Activated T-helper 9 cell treated with anti-CD3 and anti-CD28 coated beads, Interleukin-2, amount 50 U/mL, for 16 hours (primary cell): ENCODE measurements around the gene PRSS3.
"Not testable (repeated sequence)": the region's sequence is repeated elsewhere in the genome, so short reads cannot be mapped to it uniquely, and the experiment has no call there.

Experiments
- DNase-seq: peaks from one replicate; pipeline ENCODE4 v3.0.0-alpha.2; 2020; ENCODE audit warnings: low read depth

PRSS3 gene

GRCh38 chr9:33786681-33787080 lies 8.7 kb upstream of the PRSS3 start:
- DNase-seq = no peak

- no peak for DNase-seq
Measured at GRCh38 chr9:33787839-33788238, 7.5 kb upstream of the PRSS3 start.

- DNase-seq = not testable (repeated sequence)
Measured at GRCh38 chr9:33789429-33789828, 5.9 kb upstream of the PRSS3 start.

- DNase-seq = no peak
Measured at GRCh38 chr9:33791117-33791516, 4.2 kb upstream of the PRSS3 start.

- DNase-seq = not testable (repeated sequence)
Measured at GRCh38 chr9:33793496-33793895, 1.9 kb upstream of the PRSS3 start.

- no peak for DNase-seq
Measured at GRCh38 chr9:33794560-33794959, 801 bp upstream of the PRSS3 start.

GRCh38 chr9:33795819-33796218 lies 458 bp downstream of the PRSS3 start:
- DNase-seq = no peak

- not testable (repeated sequence) for DNase-seq
Measured at GRCh38 chr9:33796679-33797078, 1.3 kb downstream of the PRSS3 start.

- DNase-seq = no peak
Measured at GRCh38 chr9:33797837-33798236, 2.5 kb downstream of the PRSS3 start.

- DNase-seq = no peak
Measured at GRCh38 chr9:33798545-33798944, 3.2 kb downstream of the PRSS3 start.

GRCh38 chr9:33799928-33800704 lies 4.8 kb downstream of the PRSS3 start:
- no peak for DNase-seq

- no peak for DNase-seq
Measured at GRCh38 chr9:33800886-33801285, 5.5 kb downstream of the PRSS3 start.

- DNase-seq = not testable (repeated sequence)
Measured at GRCh38 chr9:33801943-33802500, 6.7 kb downstream of the PRSS3 start.

- DNase-seq = not testable (repeated sequence)
Measured at GRCh38 chr9:33804196-33804595, 8.8 kb downstream of the PRSS3 start.

GRCh38 chr9:33807156-33807555 lies 11.8 kb downstream of the PRSS3 start:
- not testable (repeated sequence) for DNase-seq

GRCh38 chr9:33808979-33809322 lies 13.6 kb downstream of the PRSS3 start:
- not testable (repeated sequence) for DNase-seq

GRCh38 chr9:33809506-33809905 lies 14.1 kb downstream of the PRSS3 start:
- no peak for DNase-seq

GRCh38 chr9:33813712-33814641 lies 18.6 kb downstream of the PRSS3 start:
- no peak for DNase-seq

- DNase-seq = no peak
Measured at GRCh38 chr9:33815781-33816180, 20.4 kb downstream of the PRSS3 start.

- DNase-seq = peak; percentile 89
Measured at GRCh38 chr9:33816327-33817252, 21.2 kb downstream of the PRSS3 start, which contains the start of gene UBE2R2. UBE2R2 (plus strand) TSS chr9:33817160; CDS start chr9:33817758, 598 bp downstream.

GRCh38 chr9:33817327-33818166 lies 22.2 kb downstream of the PRSS3 start:
- DNase-seq = peak; percentile 24
